Thyroid gland (tissue), 4 donors: ENCODE data around the gene AHRR.

Experiments used
- CTCF ChIP-seq, 6 experiments: fragments of 200-600 bp in 3 of 6; fragments of 450-650 bp in 3 of 6; sonication (generic) in 3 of 6; IDR thresholded peaks; one replicate each; pipeline ENCODE4 v1.5.1; 2016 to 2019; ENCODE audit warnings: antibody characterized with exemption in 6 of 6, mild to moderate bottlenecking in 2 of 6, inconsistent platforms in 1 of 6, moderate library complexity in 1 of 6
- POLR2A ChIP-seq, 2 donors: fragments of 450-650 bp; IDR thresholded peaks; one replicate each; pipeline ENCODE4 v1.6.1; 2017; ENCODE audit warnings: antibody characterized with exemption in 2 of 2, mild to moderate bottlenecking in 2 of 2, moderate library complexity in 1 of 2

GRCh38 chr5:355379-355935 is 33.9 kb downstream of the AHRR start:
- TF ChIP-seq CTCF (IDR thresholded peaks at IDR 0.05) (no peak), POLR2A (IDR thresholded peaks at IDR 0.05) (no peak)
